Left ventricle myocardium inferior (tissue), 1 donor: ENCODE measurements around the gene KDM7A. TPM values are rescaled to one million over a fixed set of nuclear protein-coding genes. Genes with fewer than 3 reads are reported as not detected.

ENCODE experiments used
- DNase-seq: peaks from one replicate; pipeline ENCODE4 v3.0.0-alpha.2; 2020
- H3K27ac ChIP-seq: fragments of 200-600 bp; replicated peaks from 2 replicates; pipeline ENCODE4 v1.8.0; 2021
- H3K27me3 ChIP-seq: fragments of 200-600 bp; 2 replicates; pipeline ENCODE4 v1.8.0; 2021; ENCODE audit warnings: low read depth
- H3K36me3 ChIP-seq: fragments of 200-600 bp; 2 replicates; pipeline ENCODE4 v1.8.0; 2021
- H3K4me1 ChIP-seq: fragments of 200-600 bp; 2 replicates; pipeline ENCODE4 v1.8.0; 2021
- H3K4me3 ChIP-seq: fragments of 200-600 bp; 2 replicates; pipeline ENCODE4 v1.8.0; 2021; ENCODE audit warnings: mild to moderate bottlenecking, moderate library complexity
- H3K9me3 ChIP-seq: fragments of 200-600 bp; replicated peaks from 2 replicates; pipeline ENCODE4 v1.8.0; 2021
- intact Hi-C: fragments of 100-400 bp; cut with micrococcal nuclease; formaldehyde crosslinking; loops from one replicate; pipeline ENCODE4 v1.11.0; 2022
- total RNA-seq: library from RNA; stranded (reverse); fragmentation: NEBNext Ultra II Directional; extraction: Animal tissue kit (Norgen Biotek cat#: 25700); gene quantifications from one replicate; pipeline ENCODE4 v1.2.1, GENCODE V29; 2021
- TF ChIP-seq, protein P1 (sequence below): fragments of 200-600 bp; IDR thresholded peaks from 2 replicates; pipeline ENCODE4 v1.8.0; 2021; ENCODE audit warnings: antibody characterized with exemption, mild to moderate bottlenecking, borderline replicate concordance
- donor health status: DM: no; HTN: yes; CAD: no; lungs with severe emphysema.

Gene KDM7A
- total RNA-seq, 1 donor from 2014 or later = 8.2 TPM

- Histone ChIP-seq H3K36me3 (peaks cover 43% of the 10 kb centered on the region), H3K4me1 (peaks cover 41% of the 10 kb centered on the region), H3K27ac (no peak overlapping the region), H3K27me3 (no peaks in the 10 kb centered on the region), H3K9me3 (no peaks in the 10 kb centered on the region), H3K4me3 (no peak overlapping the region)
- intact Hi-C loops = no loop called here
- no peak for DNase-seq
- TF ChIP-seq, protein P1, sequence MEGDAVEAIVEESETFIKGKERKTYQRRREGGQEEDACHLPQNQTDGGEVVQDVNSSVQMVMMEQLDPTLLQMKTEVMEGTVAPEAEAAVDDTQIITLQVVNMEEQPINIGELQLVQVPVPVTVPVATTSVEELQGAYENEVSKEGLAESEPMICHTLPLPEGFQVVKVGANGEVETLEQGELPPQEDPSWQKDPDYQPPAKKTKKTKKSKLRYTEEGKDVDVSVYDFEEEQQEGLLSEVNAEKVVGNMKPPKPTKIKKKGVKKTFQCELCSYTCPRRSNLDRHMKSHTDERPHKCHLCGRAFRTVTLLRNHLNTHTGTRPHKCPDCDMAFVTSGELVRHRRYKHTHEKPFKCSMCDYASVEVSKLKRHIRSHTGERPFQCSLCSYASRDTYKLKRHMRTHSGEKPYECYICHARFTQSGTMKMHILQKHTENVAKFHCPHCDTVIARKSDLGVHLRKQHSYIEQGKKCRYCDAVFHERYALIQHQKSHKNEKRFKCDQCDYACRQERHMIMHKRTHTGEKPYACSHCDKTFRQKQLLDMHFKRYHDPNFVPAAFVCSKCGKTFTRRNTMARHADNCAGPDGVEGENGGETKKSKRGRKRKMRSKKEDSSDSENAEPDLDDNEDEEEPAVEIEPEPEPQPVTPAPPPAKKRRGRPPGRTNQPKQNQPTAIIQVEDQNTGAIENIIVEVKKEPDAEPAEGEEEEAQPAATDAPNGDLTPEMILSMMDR = no peak
These were observed 122.8 kb downstream of the KDM7A start for GRCh38 chr7:140053812-140054539.

DNA sequence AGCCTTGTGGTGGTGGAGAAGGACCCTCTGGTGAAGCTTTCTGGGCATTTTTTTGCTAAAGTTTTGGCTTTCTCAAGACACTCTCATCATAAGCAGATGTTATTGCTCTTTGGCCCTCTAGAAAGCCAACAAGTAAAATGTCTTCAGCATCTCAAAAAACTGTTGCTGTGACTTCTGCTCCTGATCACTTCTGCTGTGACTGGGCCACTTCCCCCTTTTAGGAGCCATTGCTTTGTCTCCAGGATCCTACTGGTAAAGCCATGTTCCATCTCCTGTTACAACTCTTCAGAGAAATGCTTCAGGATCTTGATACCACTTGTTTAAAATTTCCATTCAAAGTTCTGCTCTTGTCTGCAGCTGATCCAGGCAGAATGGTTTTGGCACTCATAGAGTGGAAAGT lies 125.0 kb downstream of the KDM7A start:
- peaks cover 49% of the 10 kb centered on the region for H3K4me1 ChIP-seq
- H3K9me3 ChIP-seq = no peaks in the 10 kb centered on the region
- H3K27ac ChIP-seq = no peak overlapping the region
- TF ChIP-seq, protein P1 = no peak
- no peak for DNase-seq
- H3K4me3 ChIP-seq = no peak overlapping the region
- H3K27me3 ChIP-seq = no peaks in the 10 kb centered on the region
- intact Hi-C loops = no loop called here
- peaks cover 31% of the 10 kb centered on the region for H3K36me3 ChIP-seq

- Histone ChIP-seq H3K9me3 (no peaks in the 10 kb centered on the region), H3K27ac (peak overlapping the region; percentile 77), H3K27me3 (no peaks in the 10 kb centered on the region), H3K36me3 (peaks cover 32% of the 10 kb centered on the region), H3K4me1 (peaks cover 54% of the 10 kb centered on the region), H3K4me3 (no peak overlapping the region)
- no peak for DNase-seq
- intact Hi-C loops = no loop called here
- TF ChIP-seq, protein P1 = no peak
These were observed 126.7 kb downstream of the KDM7A start for GRCh38 chr7:140050100-140050499.

DNA sequence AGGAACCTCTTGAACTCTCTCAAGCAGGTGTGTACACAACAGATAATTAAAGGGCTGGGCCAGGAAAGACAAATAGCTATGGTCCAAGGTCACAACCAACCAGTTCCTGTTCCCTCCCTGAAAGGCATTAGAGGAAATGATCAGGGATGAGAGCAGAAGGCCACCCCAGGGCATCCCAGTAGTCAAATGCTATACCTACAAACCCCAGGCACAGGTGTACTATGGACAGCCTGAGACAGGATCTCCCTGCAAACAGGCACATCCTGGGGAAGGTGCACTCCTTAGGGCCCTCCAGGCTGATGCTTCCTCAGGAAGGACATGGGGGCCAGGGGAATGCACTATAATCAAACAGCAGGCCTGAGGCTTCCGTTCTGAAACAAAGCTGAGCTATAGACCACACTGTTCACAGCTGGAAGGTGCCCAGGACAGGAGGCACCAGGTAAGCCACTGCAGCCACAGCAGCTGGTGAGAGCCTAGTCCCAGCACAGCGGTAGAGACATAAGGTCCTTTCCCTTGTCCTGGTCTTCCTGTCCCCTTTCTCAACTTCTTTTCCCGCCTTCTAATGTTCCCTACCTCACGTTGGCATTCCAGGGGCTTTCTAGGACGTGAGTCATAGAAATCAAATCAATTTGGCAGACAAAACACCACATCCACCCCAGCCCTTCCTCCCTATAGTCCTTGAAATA lies 127.3 kb downstream of the KDM7A start:
- Histone ChIP-seq H3K27ac (peak overlapping the region; percentile 77), H3K36me3 (peaks cover 36% of the 10 kb centered on the region), H3K27me3 (no peaks in the 10 kb centered on the region), H3K4me1 (peaks cover 53% of the 10 kb centered on the region), H3K9me3 (no peaks in the 10 kb centered on the region), H3K4me3 (no peak overlapping the region)
- intact Hi-C loops = no loop called here
- DNase-seq = no peak
- TF ChIP-seq, protein P1 = no peak

DNA sequence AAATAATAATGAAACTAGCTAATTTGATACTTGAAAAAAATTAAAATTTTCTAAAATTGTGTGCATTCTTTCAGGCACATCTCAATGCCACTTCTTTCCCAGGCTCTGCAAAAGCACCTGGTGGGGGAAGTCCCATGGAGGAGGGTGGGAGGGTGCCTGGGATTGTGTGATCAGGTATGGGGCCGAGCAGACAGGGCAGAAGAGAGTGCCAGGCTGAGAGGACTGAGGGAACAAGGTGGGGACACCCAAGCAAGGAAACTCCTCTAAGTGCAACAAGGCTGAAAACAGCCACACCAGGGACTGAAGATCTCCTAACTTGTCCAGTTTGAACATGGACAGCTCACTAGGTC lies 127.8 kb downstream of the KDM7A start:
- Histone ChIP-seq H3K4me1 (peaks cover 48% of the 10 kb centered on the region), H3K4me3 (no peak overlapping the region), H3K9me3 (no peaks in the 10 kb centered on the region), H3K27me3 (no peaks in the 10 kb centered on the region), H3K36me3 (peaks cover 32% of the 10 kb centered on the region), H3K27ac (peak overlapping the region; percentile 77)
- intact Hi-C loops = no loop called here
- TF ChIP-seq, protein P1 = no peak
- no peak for DNase-seq
